GM21367 (cell line): ENCODE data around the gene PMFBP1.

Experiments used
- ATAC-seq: cut with Tn5 transposase; IDR thresholded peaks from one replicate; pipeline ENCODE4 v1.9.1; 2021; ENCODE audit not compliant: unreplicated experiment

Gene PMFBP1

DNA sequence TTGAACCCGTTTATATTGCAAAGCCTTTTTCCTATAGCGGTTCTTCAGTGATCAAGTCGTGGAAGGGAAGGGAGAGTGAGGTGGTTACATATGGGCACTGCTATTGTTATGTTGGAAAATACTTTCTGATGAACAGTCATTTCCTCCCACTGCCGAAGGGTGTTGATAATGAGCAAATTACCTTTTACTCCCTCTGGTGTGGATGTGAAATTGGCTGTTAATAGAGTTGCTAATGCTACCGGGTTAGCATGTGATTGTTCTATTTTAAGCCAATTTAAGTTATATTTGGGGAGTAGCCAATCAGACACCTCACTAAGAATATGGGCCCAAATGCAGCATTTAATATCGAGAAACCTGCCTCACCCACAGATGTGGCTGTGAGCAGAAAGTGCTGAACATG, 15.6 kb upstream of the PMFBP1 start:
- ATAC-seq, result no peak

GRCh38 chr16:72182976-72183375, 11.0 kb upstream of the PMFBP1 start:
- ATAC-seq, result no peak

- no peak for ATAC-seq
Observed at GRCh38 chr16:72179204-72179970, 7.4 kb upstream of the PMFBP1 start.

- ATAC-seq, result no peak
Observed at GRCh38 chr16:72174726-72175125, 2.8 kb upstream of the PMFBP1 start.

DNA sequence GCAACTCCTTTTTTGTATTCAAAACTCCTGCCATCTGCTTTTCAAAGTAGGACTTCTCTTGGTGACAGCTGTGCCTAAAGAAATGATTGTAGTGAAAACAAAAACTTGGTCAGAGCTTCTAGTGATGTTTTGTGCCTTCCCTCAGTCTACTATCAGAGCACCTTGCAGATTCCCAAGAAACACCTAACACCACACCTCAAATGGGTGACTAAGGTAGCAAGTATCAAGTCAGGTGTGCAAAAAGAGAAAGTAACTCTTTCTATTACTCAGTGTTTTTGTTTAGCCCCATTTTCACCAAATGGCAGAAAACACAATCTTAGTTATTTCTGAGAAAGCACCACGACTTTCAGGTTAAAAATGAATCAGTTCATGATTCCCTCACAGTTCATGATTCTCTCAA, 2.0 kb upstream of the PMFBP1 start:
- no peak for ATAC-seq

DNA sequence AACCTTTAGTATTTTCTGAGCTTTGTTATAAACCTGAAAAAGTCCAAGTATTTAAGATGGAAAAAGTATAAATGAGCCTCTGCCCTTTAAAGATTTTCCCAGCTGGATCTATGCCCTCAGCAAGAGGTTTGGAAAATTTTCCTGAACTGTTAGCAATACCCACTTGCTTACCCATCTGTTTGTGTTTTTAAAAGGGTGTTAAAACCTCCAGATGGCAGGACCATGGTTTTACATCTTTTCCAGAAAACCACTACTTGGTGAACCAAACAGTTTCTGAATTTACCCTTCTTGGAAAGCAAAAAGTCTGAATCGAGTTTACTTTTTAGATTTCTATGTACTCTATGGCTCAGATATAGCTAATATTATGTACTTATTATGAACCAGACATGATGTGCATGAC, 719 bp downstream of the PMFBP1 start:
- ATAC-seq, result no peak

DNA sequence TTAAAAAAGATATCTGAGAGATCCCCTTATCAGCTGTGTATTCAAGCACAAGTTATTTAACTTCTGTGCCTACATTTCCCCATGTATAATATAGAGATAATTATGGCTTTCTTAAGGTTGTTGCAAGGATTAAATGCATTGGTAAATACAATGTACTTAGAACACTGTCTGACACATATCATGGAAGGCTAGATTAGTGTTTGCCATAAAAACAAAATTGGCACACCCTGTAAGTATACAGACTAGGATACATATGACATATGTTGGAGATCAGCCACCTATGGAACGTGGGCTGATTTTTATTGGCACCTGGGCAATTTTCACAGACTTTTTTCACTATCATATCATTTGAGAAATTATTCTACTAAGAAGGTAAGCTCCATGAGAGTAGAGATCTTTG, 2.2 kb downstream of the PMFBP1 start:
- ATAC-seq, result no peak

DNA sequence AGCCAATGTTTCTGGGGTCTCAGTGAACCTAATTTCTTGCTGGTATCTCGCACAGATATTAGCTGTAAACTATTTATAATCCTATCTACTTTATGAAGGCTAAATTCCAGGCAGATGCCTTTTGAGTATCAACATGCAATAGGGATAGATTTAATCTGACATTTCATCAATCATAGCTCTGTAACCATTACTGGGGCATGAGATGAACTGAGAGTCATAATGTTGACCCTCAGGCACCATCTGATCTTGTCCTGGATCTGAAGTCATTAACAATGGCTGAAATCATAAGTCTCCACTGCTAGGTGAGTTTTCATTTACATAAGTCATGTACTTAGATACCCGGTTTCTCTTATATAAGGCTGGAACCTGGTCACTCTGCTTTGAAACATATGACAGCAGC, 3.6 kb downstream of the PMFBP1 start:
- no peak for ATAC-seq

DNA sequence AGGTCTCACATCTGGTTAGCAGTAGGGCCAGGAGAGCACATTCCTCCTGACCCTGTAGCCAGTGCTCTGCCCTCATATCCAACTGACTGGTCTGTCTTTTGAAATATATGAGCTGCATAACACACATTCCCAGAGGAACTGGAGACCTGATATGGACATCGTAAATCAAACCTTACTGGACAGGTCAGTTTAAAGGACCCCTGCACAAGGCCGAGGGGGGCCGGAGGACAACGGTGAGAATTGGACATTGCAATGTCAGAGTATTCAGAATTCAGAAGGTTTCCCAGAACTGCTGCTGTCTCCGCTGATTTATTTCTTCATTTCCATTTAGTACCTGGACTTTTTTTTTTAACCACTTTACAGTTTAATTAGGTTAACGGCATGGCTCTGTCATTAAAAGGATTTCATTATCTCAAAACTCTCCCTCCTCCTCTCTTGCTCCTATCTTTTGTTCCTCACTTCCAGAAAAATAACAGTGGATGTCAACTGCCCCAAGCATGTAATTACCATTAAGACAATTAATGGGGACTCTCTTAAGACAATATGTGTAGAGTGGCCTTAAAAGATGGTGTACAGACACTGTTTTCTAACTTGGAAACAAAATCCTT, 4.9 kb downstream of the PMFBP1 start:
- no peak for ATAC-seq

DNA sequence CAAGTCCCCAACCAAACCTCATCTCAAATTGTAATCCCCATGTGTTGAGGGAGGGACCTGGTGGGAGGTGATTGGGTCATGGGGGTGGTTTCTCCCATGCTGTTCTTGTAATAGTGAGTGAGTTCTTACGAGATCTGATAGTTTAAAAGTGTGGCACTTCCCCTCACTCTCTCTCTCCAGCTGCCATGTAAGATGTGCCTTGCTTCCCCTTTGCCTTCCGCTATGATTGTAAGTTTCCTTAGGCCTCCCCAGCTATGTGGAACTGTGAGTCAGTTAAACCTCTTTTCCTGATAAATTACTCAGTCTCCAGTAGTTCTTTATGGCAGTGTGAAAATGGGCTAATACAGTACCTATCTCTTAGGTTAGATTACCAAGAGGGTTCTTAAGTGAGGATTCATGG, 5.8 kb downstream of the PMFBP1 start:
- ATAC-seq, result no peak

DNA sequence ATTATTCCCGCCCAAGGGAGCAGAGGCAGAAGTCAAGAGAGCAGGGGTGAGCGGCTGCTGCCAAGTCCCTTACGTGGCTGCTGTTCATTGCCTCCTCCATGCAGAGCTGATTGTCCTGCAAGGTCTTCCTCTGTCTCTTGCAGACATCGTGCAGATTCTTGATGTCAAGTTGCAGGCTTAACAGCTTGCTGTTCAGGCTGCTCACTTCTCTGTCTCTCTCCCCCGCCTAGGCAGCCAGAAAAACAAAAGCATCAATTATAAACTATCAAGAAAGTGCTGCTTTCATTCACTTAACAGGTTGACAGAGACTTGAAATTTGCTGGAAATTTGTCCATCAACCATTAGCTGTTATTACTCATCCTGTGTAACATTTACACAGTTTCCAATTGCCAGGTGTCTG, 7.3 kb downstream of the PMFBP1 start:
- no peak for ATAC-seq

GRCh38 chr16:72162105-72162692, 9.8 kb downstream of the PMFBP1 start:
- no peak for ATAC-seq

- no peak for ATAC-seq
Observed at GRCh38 chr16:72159801-72160200, 12.2 kb downstream of the PMFBP1 start.

DNA sequence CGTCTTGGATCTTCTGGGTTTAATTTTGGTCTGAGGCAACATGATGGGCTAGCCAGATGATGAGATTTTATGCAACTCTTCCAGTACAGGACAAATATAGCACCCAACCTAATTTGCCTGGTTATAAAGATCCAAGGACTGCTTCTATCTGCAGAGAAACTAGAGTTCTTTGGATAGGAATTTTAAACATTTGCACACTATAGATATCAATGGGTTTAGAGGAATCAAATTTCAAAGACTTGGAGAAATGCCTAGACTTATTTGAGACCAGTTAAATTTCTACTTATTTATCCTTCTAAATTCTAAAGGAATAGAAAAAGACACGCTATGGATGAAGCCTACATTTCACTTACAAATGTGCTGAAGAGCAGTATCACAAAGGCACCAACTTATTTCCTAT, 12.6 kb downstream of the PMFBP1 start:
- ATAC-seq, result no peak

- no peak for ATAC-seq
Observed at GRCh38 chr16:72149676-72150464, 22.1 kb downstream of the PMFBP1 start.

DNA sequence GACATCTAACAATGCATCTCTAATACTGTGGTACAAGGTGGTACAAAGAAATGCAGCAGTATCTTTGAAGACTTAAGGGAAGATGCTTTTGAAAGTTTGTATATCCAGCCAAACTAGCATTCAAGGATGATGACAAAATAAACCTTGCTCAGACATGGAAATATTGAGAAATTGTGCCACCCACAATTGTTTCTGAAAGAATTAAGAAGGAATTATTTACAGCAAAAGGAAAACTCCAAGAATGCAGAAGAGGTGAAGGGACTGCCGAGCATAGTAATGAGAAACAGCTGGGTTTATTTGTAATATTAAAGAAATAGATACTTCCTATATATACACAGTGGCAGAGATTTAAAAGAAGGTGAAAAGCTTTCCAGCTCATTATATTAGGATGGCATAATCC, 29.5 kb downstream of the PMFBP1 start:
- ATAC-seq, result no peak

DNA sequence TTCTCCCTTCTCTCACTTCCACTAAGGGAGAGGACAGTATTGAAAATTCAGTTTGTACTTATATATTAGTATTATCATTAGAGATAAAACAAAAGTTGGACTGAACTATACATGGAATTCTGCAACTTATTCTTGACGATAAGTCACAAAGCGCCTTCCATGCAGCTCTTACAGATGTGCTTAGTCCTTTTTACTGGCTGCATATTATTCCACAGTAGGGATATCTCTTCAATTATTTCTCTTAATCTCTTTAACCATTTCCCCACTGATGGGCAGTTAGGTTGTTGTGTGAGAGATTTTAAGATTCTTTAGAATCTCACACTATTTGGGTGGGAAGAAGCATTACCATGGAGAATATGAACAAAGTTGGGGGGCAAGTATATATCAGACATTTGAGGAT, 32.0 kb downstream of the PMFBP1 start:
- no peak for ATAC-seq

DNA sequence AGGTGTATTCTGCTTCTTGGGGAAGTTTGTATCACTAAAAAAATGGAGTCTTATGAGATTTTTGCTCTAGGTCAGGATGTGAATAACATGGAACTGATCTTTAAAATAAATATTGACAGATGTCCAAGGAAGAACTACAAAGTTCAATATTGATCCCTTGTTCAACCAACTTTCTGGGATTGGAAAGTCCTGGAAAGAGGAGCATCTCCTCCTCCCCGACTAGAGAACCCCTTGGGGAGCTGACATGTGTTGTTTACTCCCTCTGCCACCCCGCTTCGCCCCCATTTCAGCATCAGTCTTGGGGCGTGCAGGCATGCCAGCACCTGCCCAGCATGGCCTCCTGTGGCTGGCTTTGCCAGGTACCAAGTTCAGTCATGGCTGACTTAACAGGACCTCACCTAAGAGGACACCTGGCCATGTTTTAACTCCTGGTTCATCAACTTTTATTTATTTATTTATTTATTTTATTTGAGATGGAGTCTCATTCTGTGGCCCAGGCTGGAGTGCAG, 33.8 kb downstream of the PMFBP1 start:
- no peak for ATAC-seq

DNA sequence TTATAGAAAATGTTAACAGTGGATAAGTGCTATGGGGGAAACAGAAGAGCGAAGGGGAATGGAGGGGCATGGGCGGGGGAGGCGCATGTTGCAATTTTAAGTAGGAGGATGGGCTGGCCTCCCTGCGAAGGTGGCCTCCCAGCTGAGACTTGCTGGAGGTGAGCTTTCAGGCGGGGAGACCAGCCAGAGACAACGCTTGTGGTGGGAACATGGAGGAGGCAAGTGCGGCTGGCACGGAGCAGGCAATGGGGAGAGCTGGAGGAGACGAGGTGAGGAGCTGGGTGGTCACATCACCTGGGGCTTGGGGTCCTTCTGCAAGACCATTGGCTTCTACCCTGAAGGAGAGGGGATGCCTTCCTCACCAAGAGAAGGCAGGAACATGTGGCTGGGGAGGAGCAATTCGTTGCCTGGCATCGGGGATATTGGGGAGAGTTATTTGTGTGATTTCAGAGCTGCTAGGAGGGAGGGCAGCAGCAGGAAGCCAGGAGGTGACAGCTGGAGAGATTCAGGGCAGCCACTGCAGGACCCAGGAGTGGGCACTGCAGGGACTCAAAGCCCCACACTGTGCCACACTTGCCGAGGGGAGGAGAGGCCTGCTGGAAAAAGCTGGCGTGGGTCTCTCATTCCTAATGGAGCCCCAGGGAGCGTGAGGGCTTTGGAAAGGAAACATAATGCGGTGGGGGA, 34.4 kb downstream of the PMFBP1 start:
- no peak for ATAC-seq

DNA sequence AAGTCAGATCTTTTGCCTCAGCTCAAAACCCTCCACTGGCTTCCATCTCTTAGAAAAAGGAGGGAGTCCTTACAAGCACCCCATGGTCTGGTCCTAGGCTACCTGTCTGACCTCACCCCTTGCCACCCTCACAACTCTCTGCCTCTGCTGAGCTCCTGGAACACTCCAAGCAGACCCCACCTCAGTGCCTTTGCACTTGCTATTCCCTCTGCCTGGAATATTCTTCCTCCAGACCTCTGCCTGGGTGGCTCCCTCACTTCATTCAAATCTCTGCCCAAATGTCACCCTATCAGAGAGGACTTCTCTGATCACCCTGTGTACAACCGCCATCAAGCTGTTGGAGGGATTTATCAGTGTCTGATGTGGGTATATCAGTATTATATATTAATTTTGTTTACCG, 37.4 kb downstream of the PMFBP1 start:
- no peak for ATAC-seq

GRCh38 chr16:72132726-72133125, 39.2 kb downstream of the PMFBP1 start:
- ATAC-seq, result no peak
